Mucosa of rectum (tissue), 2 donors: Measurements from ENCODE around the gene EIPR1.

Experiments
- H3K27ac ChIP-seq, 2 donors: one replicate each; pipeline ENCODE4 v1.7.0; 2013; ENCODE audit warnings: inconsistent platforms in 2 of 2, low read depth in 2 of 2, low read length in 2 of 2
- H3K27me3 ChIP-seq, 2 donors: one replicate each; pipeline ENCODE4 v1.7.0; 2013; ENCODE audit warnings: low read length in 2 of 2; ENCODE audit not compliant: control insufficient read depth in 2 of 2, insufficient read depth in 2 of 2
- H3K36me3 ChIP-seq, 2 donors: one replicate each; pipeline ENCODE4 v1.7.0; 2013; ENCODE audit warnings: low read length in 2 of 2; ENCODE audit not compliant: control insufficient read depth in 2 of 2, insufficient read depth in 2 of 2
- H3K4me1 ChIP-seq, 2 donors: one replicate each; pipeline ENCODE4 v1.7.0; 2013; ENCODE audit warnings: low read length in 2 of 2, mild to moderate bottlenecking in 1 of 2; ENCODE audit not compliant: control insufficient read depth in 2 of 2, insufficient read depth in 2 of 2
- H3K4me3 ChIP-seq, 2 donors: one replicate each; pipeline ENCODE4 v1.7.0; 2013; ENCODE audit warnings: low read length in 2 of 2
- H3K9ac ChIP-seq, 2 donors: one replicate each; pipeline ENCODE4 v1.7.0; 2013; ENCODE audit warnings: low read length in 2 of 2, low read depth in 1 of 2, mild to moderate bottlenecking in 1 of 2
- H3K9me3 ChIP-seq, 2 donors: one replicate each; pipeline ENCODE4 v1.7.0; 2013; ENCODE audit warnings: low read length in 2 of 2; ENCODE audit not compliant: control insufficient read depth in 2 of 2
- donor health status: healthy.
- donor health status: Normal muscosa, but diverticular disease.

Gene EIPR1

DNA sequence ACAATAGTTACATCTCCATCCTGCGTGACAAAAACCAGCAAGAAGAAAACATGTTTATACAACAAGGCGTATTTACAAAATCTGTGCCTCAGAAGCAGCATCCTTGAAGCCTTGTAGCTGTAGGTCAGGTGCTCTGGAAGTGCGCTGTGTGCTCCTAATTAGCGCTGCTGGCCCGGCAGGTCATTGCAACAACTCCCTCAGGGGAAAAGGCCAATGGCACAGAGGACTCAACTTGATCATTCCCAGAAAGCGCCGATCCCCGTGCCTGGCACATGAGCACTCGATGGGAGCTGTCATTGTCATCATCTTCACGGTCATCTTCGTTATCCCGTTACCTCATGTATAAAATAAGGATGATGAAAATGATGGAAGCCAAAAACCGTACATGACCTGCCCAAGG, 58.5 kb downstream of the EIPR1 start:
- Histone ChIP-seq H3K9ac (no peak overlapping the region), H3K4me1 (no peaks in the 10 kb centered on the region), H3K27ac (no peak overlapping the region), H3K27me3 (no peaks in the 10 kb centered on the region), H3K4me3 (no peak overlapping the region), H3K9me3 (no peaks in the 10 kb centered on the region), H3K36me3 (peaks cover 0 to 6% of the 10 kb centered on the region in 2 donors)

DNA sequence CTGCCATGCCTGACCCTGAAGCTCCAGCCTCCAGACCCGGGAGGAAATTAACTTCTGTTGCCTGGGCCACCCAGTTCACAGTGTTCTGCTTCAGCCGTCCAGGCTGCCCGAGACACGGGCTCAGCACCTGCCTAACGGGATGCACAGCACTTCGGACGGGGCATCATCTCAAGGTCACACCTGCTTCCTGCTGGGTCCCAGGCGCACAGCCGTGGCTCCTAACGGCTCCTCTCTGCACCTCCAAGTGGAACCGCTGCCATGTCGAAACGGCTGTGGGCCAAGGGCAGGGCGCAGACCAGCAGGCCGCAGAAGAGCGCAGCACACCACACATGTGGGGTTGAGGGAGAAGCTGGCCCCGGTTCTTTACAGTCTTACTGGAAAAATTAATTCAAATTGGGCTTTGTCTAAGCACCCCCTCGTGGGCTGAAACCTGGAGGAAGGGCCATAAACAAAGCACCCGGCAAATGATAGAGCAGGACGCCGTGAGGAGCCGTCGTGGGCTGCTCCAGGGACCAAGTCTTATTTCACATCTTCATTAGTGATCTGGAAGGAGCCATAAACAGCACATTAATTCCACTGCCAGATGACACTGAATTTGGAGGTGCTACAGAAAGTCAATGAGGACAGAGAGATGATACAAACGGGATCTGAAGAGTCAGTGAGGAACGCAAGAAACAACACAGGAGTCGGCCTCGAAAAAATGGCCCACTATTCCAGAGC, 59.6 kb downstream of the EIPR1 start:
- Histone ChIP-seq H3K4me1 (no peaks in the 10 kb centered on the region), H3K36me3 (peaks cover 0 to 6% of the 10 kb centered on the region in 2 donors), H3K9me3 (no peaks in the 10 kb centered on the region), H3K27me3 (no peaks in the 10 kb centered on the region), H3K27ac (no peak overlapping the region), H3K4me3 (no peak overlapping the region), H3K9ac (no peak overlapping the region)

DNA sequence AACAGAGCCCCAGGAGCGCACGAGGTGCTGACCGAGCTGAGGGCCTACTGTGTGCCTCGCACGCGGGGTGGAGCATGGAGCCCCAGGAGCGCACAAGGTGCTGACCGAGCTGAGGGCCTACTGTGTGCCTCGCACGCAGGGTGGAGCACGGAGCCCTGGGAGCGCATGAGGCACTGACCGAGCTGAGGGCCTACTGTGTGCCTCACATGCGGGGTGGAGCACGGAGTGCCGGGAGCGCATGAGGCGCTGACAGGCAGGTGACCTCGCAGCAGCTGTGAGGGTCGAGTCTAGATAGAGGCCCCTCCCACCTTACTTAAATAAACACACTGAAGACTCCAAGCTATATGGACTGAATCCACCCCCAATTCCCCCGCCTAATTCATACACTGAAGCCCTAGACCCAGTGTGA, 60.3 kb downstream of the EIPR1 start:
- Histone ChIP-seq H3K27me3 (no peaks in the 10 kb centered on the region), H3K27ac (no peak overlapping the region), H3K9ac (no peak overlapping the region), H3K36me3 (peaks cover 0 to 6% of the 10 kb centered on the region in 2 donors), H3K4me3 (no peak overlapping the region), H3K9me3 (no peaks in the 10 kb centered on the region), H3K4me1 (no peaks in the 10 kb centered on the region)

DNA sequence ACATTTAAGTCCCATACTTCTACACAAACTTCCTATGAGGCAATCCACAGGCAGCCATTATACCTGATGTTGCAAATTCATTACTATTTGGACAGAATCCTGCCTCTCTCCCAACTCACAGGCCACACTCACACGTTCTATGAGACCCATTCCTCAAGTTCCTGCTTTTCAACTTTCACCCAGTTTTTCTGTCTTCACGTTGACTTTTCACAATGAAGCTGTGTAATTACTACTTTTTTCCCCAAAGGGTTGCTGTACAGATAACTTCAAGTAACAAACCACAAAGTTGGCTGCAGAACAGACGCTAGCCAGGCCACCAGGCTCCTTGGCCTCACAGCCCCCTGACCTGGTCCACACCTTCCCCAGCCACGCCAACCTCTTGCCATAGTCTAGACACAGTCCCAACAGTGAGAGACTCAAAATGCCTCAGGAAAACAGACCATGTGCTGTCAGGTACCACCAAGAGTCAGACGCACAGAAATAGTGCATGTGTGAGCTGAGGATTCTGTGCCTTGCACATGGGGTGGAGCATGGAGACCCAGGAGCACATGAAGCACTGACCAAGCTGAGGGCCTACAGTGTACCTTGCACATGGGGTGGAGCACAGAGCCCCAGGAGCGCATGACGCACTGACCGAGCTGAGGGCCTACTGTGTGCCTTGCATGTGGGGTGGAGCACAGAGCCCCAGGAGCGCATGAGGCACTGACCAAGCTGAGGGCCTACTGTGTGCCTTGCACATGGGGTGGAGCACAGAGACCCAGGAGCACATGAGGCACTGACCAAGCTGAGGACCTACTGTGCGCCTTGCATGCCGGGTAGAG, 61.0 kb downstream of the EIPR1 start:
- Histone ChIP-seq H3K27ac (no peak overlapping the region), H3K4me1 (no peaks in the 10 kb centered on the region), H3K27me3 (no peaks in the 10 kb centered on the region), H3K36me3 (peaks cover 0 to 6% of the 10 kb centered on the region in 2 donors), H3K9ac (no peak overlapping the region), H3K4me3 (no peak overlapping the region), H3K9me3 (no peaks in the 10 kb centered on the region)

DNA sequence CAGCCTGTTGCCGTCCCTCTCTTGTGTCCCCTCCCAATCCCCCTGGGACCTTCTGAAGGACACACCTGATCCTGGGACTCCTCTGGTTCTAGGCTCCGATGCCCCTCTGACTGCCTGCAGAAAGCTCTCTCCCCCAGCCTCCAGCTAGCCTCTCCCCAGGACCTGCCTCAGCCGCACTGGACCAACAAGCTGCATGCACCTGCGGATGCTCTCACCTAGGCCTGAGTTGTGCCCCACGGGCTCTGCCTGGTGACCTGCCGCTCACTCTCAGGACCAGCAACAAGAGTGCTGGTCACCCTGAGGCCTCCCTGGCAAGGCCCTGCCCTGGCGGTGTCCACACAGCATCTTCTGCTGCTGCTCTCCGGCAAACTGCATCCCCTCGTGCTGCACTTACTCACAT, 63.0 kb downstream of the EIPR1 start:
- Histone ChIP-seq H3K4me1 (no peaks in the 10 kb centered on the region), H3K27me3 (no peaks in the 10 kb centered on the region), H3K9me3 (no peaks in the 10 kb centered on the region), H3K27ac (no peak overlapping the region), H3K36me3 (peaks cover 0 to 3% of the 10 kb centered on the region in 2 donors), H3K9ac (no peak overlapping the region), H3K4me3 (no peak overlapping the region)

DNA sequence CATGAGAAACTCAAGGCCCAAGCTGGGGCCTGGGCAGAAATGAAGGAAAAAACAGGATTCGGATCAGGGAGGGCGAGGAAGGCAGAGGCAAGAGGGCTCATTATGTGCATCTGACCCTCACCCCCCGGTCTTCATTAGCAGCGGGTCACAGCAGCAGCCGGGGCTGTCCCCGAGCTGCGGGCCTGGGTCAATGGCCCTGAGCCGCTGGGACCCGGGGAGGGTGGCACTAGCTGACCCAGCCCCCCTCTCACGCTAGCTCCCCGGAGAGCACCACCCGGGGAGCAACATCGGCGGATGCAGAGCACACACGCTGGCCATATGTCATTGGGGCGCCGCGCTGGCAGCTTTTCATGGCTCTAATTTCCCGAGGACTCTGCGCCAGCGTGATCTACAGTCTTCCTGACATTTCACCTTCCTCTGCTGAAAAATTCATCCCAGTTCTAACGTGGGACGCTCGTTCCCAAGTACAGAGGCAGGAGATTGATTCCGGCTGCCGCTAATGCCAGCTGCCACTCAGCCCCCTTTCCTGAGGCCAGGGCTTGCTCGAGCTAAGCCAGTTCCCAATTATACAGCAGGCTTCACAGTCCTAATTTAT, 63.7 kb downstream of the EIPR1 start:
- H3K27ac ChIP-seq, result no peak overlapping the region
- H3K4me3 ChIP-seq, result no peak overlapping the region
- H3K4me1 ChIP-seq, result no peaks in the 10 kb centered on the region
- H3K9ac ChIP-seq, result no peak overlapping the region
- no peaks in the 10 kb centered on the region for H3K27me3 ChIP-seq
- H3K9me3 ChIP-seq, result no peaks in the 10 kb centered on the region
- peaks cover 0 to 3% of the 10 kb centered on the region in 2 donors for H3K36me3 ChIP-seq

DNA sequence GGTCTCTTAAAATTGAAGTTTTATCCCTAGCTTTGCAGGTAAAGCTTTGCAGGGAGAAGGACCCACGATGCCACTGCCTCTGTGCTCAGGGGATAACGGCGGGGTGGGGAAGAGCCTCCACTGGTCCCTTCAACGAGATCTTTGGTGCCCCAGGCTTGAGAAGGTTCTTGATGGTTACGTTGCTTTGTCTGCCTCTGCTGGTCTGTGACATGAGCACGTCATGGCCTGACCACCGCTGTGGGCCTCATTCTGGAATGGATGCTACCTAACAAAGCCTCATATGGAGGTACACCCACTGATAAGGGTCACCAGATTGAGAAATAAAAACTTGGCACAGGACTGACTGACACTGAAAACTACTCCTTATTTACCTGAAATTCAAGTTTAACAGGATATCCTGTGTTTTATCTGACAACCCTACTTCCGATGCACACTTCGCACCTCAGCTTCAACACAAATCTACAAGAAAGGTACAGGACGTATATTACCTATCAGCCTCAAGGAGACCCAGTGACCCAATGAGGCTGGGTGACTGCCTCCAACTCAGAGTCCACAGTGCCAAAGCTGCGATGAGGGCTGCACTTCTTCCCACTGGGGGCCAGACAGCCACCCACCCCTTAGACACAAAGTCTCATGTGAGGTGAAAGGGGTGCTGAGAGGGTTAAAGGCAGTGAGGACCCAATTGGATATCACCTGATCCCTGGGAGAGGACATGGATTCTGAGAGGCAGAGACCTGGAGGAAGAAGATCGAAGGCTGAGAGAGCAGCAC, 64.9 kb downstream of the EIPR1 start:
- Histone ChIP-seq H3K9me3 (no peaks in the 10 kb centered on the region), H3K4me3 (no peak overlapping the region), H3K27me3 (no peaks in the 10 kb centered on the region), H3K4me1 (no peaks in the 10 kb centered on the region), H3K36me3 (peaks cover 0 to 2% of the 10 kb centered on the region in 2 donors), H3K9ac (no peak overlapping the region), H3K27ac (no peak overlapping the region)

DNA sequence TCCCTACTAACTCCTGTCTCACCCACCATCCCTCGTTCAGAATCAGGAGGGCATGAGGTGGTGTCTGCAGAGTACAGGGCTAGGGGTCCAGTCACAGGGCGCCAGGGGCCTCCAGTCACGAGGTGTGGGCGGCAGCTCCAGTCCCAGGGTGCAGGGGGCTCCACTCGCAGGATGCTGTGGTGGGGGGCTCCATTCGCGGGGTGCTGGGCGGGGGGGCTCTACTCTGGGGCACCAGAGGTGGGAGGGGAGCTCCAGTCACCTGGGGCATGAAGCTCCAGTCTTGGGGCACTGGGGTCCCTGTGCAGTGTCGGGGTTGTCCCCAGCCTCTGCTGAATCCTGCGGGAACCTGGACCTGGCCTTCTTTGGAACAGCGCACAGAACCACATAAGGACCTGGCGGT, 66.0 kb downstream of the EIPR1 start:
- H3K36me3 ChIP-seq, result no peaks in the 10 kb centered on the region
- no peaks in the 10 kb centered on the region for H3K27me3 ChIP-seq
- no peak overlapping the region for H3K27ac ChIP-seq
- H3K9me3 ChIP-seq, result no peaks in the 10 kb centered on the region
- H3K4me3 ChIP-seq, result no peak overlapping the region
- no peaks in the 10 kb centered on the region for H3K4me1 ChIP-seq
- H3K9ac ChIP-seq, result no peak overlapping the region

DNA sequence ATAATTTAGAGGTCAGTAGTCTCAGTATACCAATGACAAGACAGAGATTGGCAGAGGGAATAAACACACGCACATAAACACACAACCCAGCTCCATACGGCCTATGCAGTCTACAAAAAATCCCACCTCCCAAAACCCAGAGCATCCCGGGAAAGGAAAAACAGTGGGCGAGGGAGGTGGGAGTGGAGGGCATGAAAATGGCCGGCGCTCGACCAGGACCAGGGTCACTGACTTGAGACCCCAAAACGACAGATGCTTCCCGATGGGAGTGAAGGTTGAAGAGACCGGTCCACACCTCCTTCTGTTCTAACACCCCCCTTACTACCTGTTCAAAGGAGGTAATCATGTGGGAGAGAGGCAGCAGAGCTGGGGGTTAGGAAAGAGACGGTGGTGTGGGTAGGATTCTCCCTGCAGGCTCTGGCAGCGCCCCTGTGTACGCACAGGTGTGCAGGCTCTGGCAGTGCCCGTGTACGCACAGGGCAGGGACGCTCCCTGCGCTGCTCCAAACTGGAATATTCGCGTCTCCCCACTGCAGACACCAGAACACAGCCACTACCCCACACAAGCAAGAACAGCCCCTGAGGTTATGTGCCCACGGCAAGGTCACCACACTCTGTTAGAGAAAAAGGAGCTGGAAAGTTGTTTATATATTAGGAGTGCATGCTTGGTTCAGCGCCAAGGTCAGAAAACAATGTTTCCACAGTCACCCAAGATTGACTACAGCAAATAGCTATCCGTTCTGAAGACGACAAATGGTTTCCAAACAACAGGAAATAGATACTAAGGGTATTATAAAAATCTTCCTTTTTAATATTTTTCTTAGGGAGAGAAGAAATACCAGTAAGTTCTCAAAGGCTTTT, 67.9 kb downstream of the EIPR1 start:
- Histone ChIP-seq H3K9me3 (no peaks in the 10 kb centered on the region), H3K4me3 (no peak overlapping the region), H3K27me3 (no peaks in the 10 kb centered on the region), H3K9ac (no peak overlapping the region), H3K36me3 (no peaks in the 10 kb centered on the region), H3K4me1 (peaks cover 0 to 2% of the 10 kb centered on the region in 2 donors), H3K27ac (no peak overlapping the region)
